ENCODE results near the gene CHPT1. TPM values are rescaled to one million over a fixed set of nuclear protein-coding genes. Genes with fewer than 3 reads are reported as not detected.

The CHPT1 gene
- total RNA-seq, 2 donors from 2014 or later = 17.2 to 22.1 TPM

GRCh38 chr12:101738920-101739665 lies 41.7 kb downstream of the CHPT1 start, which contains the start of gene SYCP3:
SYCP3 (minus strand) TSS chr12:101739462; CDS start chr12:101737935, 1,527 bp downstream.
- H3K27ac ChIP-seq (ENCODE audit: low read depth, low read length) = no peak within 1 kb of the TSS
- H3K4me1 Mint-ChIP-seq = no peaks in the 10 kb centered on the region
- DNase-seq = no peak
- no peaks in the 10 kb centered on the region for H3K4me1 ChIP-seq (ENCODE audit: control insufficient read depth, insufficient read depth, low read length)
- no peaks in the 10 kb centered on the region for H3K9me3 ChIP-seq (ENCODE audit: control insufficient read depth, low read length)
- no peak within 1 kb of the TSS for H3K9ac ChIP-seq (ENCODE audit: extremely low read depth, low read length, poor library complexity, severe bottlenecking)
- H3K4me3 Mint-ChIP-seq = no peak within 1 kb of the TSS
- H3K4me3 ChIP-seq (ENCODE audit: low read length) = no peak within 1 kb of the TSS
- no peaks in the 10 kb centered on the region for H3K9me3 Mint-ChIP-seq
- H3K27ac Mint-ChIP-seq = no peak within 1 kb of the TSS
- H3K36me3 ChIP-seq (ENCODE audit: control insufficient read depth, insufficient read depth, low read length) = no peaks in the 10 kb centered on the region
- TF ChIP-seq CTCF (conservative IDR thresholded peaks at IDR 0.05) = no peak
- H3K27me3 ChIP-seq (ENCODE audit: control insufficient read depth, insufficient read depth, low read length, poor library complexity, severe bottlenecking) = no peaks in the 10 kb centered on the region
- H3K27me3 Mint-ChIP-seq (ENCODE audit: insufficient read depth) = no peaks in the 10 kb centered on the region
- 96 to 97% methylated on average over 38 to 57 of the region's 57 CpGs for WGBS, 2 experiments (ENCODE audit: insufficient coverage in 1 of 2, insufficient read length in 1 of 2)
- peaks cover 13% of the 10 kb centered on the region for H3K36me3 Mint-ChIP-seq (ENCODE audit: low read depth)

- peaks cover 13% of the 10 kb centered on the region for H3K36me3 Mint-ChIP-seq (ENCODE audit: low read depth)
- no peak overlapping the region for H3K9ac ChIP-seq (ENCODE audit: extremely low read depth, low read length, poor library complexity, severe bottlenecking)
- H3K4me3 Mint-ChIP-seq = no peak overlapping the region
- no peak for TF ChIP-seq CTCF (conservative IDR thresholded peaks at IDR 0.05)
- no peak overlapping the region for H3K4me3 ChIP-seq (ENCODE audit: low read length)
- H3K9me3 Mint-ChIP-seq = no peaks in the 10 kb centered on the region
- H3K27ac ChIP-seq (ENCODE audit: low read depth, low read length) = no peak overlapping the region
- H3K27me3 ChIP-seq (ENCODE audit: control insufficient read depth, insufficient read depth, low read length, poor library complexity, severe bottlenecking) = no peaks in the 10 kb centered on the region
- H3K4me1 Mint-ChIP-seq = no peaks in the 10 kb centered on the region
- H3K27me3 Mint-ChIP-seq (ENCODE audit: insufficient read depth) = no peaks in the 10 kb centered on the region
- H3K36me3 ChIP-seq (ENCODE audit: control insufficient read depth, insufficient read depth, low read length) = peaks cover 4% of the 10 kb centered on the region
- no peaks in the 10 kb centered on the region for H3K4me1 ChIP-seq (ENCODE audit: control insufficient read depth, insufficient read depth, low read length)
- no peaks in the 10 kb centered on the region for H3K9me3 ChIP-seq (ENCODE audit: control insufficient read depth, low read length)
- no peak for DNase-seq
- no peak overlapping the region for H3K27ac Mint-ChIP-seq
- WGBS, 2 experiments (ENCODE audit: insufficient coverage in 1 of 2, insufficient read length in 1 of 2) = 90 to 93% methylated on average over 5 of the region's 5 CpGs
Measured at GRCh38 chr12:101740566-101740965, 43.1 kb downstream of the CHPT1 start.

- Mint-ChIP-seq H3K9me3 (no peaks in the 10 kb centered on the region), H3K36me3 (ENCODE audit: low read depth) (peaks cover 13% of the 10 kb centered on the region), H3K4me1 (no peaks in the 10 kb centered on the region), H3K27me3 (ENCODE audit: insufficient read depth) (no peaks in the 10 kb centered on the region), H3K4me3 (no peak overlapping the region), H3K27ac (no peak overlapping the region)
- no peaks in the 10 kb centered on the region for H3K4me1 ChIP-seq (ENCODE audit: control insufficient read depth, insufficient read depth, low read length)
- H3K36me3 ChIP-seq (ENCODE audit: control insufficient read depth, insufficient read depth, low read length) = peaks cover 4% of the 10 kb centered on the region
- H3K27ac ChIP-seq (ENCODE audit: low read depth, low read length) = no peak overlapping the region
- WGBS, 2 experiments (ENCODE audit: insufficient coverage in 1 of 2, insufficient read length in 1 of 2) = 88 to 94% methylated on average over 1 to 5 of the region's 5 CpGs
- no peak for DNase-seq
- H3K9ac ChIP-seq (ENCODE audit: extremely low read depth, low read length, poor library complexity, severe bottlenecking) = no peak overlapping the region
- no peak for TF ChIP-seq CTCF (conservative IDR thresholded peaks at IDR 0.05)
- H3K4me3 ChIP-seq (ENCODE audit: low read length) = no peak overlapping the region
- H3K27me3 ChIP-seq (ENCODE audit: control insufficient read depth, insufficient read depth, low read length, poor library complexity, severe bottlenecking) = no peaks in the 10 kb centered on the region
- H3K9me3 ChIP-seq (ENCODE audit: control insufficient read depth, low read length) = no peaks in the 10 kb centered on the region
Measured at GRCh38 chr12:101740980-101741379, 43.5 kb downstream of the CHPT1 start.

All from endodermal cell (in vitro differentiated cells).